Measurements from ENCODE around the gene SLC25A31. TPM values are rescaled to one million over a fixed set of nuclear protein-coding genes. Genes with fewer than 3 reads are reported as not detected.

The SLC25A31 gene
- total RNA-seq, 1 experiment from 2014 or later: not detected

GRCh38 chr4:127734976-127735375 is 4.8 kb downstream of the SLC25A31 start:
- Histone ChIP-seq H3K27me3 (ENCODE audit: insufficient read depth, low read depth) (no peaks in the 10 kb centered on the region), H3K4me1 (replicated peaks; ENCODE audit: insufficient read depth) (no peaks in the 10 kb centered on the region), H3K9me2 (ENCODE audit: insufficient read depth) (no peaks in the 10 kb centered on the region), H2AFZ (no peak overlapping the region), H3F3A (ENCODE audit: insufficient read depth, low read depth) (no peaks in the 10 kb centered on the region), H4K20me1 (ENCODE audit: insufficient read depth) (no peaks in the 10 kb centered on the region), H3K4me2 (no peak overlapping the region), H3K9me3 (ENCODE audit: insufficient read depth, low read depth) (no peaks in the 10 kb centered on the region), H3K4me3 (no peak overlapping the region), H3K27ac (no peak overlapping the region), H3K36me3 (ENCODE audit: low read depth) (no peaks in the 10 kb centered on the region), H3K79me2 (ENCODE audit: low read depth) (no peaks in the 10 kb centered on the region)
- no peak for TF ChIP-seq CTCF (conservative IDR thresholded peaks at IDR 0.05)
- TF ChIP-seq EZH2 (IDR thresholded peaks at IDR 0.05; ENCODE audit: low read depth): no peak
- intact Hi-C loops (cut with micrococcal nuclease; ENCODE audit: unreplicated experiment): loop anchor here (5.0 kb wide), 2 partner anchors 113 to 487 kb away; no protein-coding TSS in a partner anchor
- DNase-seq: no peak
- CTCF ChIA-PET: no interaction called here
- BruUV-seq (replicated peaks): no TSS peak
- POLR2A ChIA-PET (ENCODE audit: unreplicated experiment): no interaction called here

- BruUV-seq (replicated peaks): no TSS peak
- Histone ChIP-seq H3K36me3 (ENCODE audit: low read depth) (no peaks in the 10 kb centered on the region), H3K9me3 (ENCODE audit: insufficient read depth, low read depth) (0 out of 2 replicates have a peak, but pooled peaks cover 7% of the 10 kb centered on the region), H3K27ac (no peak overlapping the region), H3K4me3 (no peak overlapping the region), H4K20me1 (ENCODE audit: insufficient read depth) (no peaks in the 10 kb centered on the region), H3K9me2 (ENCODE audit: insufficient read depth) (no peaks in the 10 kb centered on the region), H3K4me2 (no peak overlapping the region), H3K27me3 (ENCODE audit: insufficient read depth, low read depth) (no peaks in the 10 kb centered on the region), H2AFZ (no peak overlapping the region), H3F3A (ENCODE audit: insufficient read depth, low read depth) (no peaks in the 10 kb centered on the region), H3K4me1 (replicated peaks; ENCODE audit: insufficient read depth) (no peaks in the 10 kb centered on the region), H3K79me2 (ENCODE audit: low read depth) (no peaks in the 10 kb centered on the region)
- TF ChIP-seq EZH2 (IDR thresholded peaks at IDR 0.05; ENCODE audit: low read depth) (no peak), CTCF (conservative IDR thresholded peaks at IDR 0.05) (no peak)
- ChIA-PET POLR2A (ENCODE audit: unreplicated experiment) (no interaction called here), CTCF (no interaction called here)
- intact Hi-C loops (cut with micrococcal nuclease; ENCODE audit: unreplicated experiment): loop anchor here (5.0 kb wide), 1 partner anchor 485 kb away; no protein-coding TSS in a partner anchor
- DNase-seq: no peak
Observed at GRCh38 chr4:127737295-127737694, 7.1 kb downstream of the SLC25A31 start.

GRCh38 chr4:127741247-127741646 is 11.0 kb downstream of the SLC25A31 start:
- no peak overlapping the region for H3K4me3 ChIP-seq
- intact Hi-C loops (cut with micrococcal nuclease; ENCODE audit: unreplicated experiment): no loop called here
- no TSS peak for BruUV-seq (replicated peaks)

More at GRCh38 chr4:127741247-127741646, 11.0 kb downstream of the SLC25A31 start:
- Histone ChIP-seq H3K27me3 (ENCODE audit: insufficient read depth, low read depth) (no peaks in the 10 kb centered on the region), H3K27ac (no peak overlapping the region), H3K9me2 (ENCODE audit: insufficient read depth) (no peaks in the 10 kb centered on the region; the same call in 1 of the 2 replicates), H3K36me3 (ENCODE audit: low read depth) (no peaks in the 10 kb centered on the region), H3F3A (ENCODE audit: insufficient read depth, low read depth) (no peaks in the 10 kb centered on the region), H3K9me3 (ENCODE audit: insufficient read depth, low read depth) (0 out of 2 replicates have a peak, but pooled peaks cover 7% of the 10 kb centered on the region), H3K4me2 (no peak overlapping the region), H4K20me1 (ENCODE audit: insufficient read depth) (no peaks in the 10 kb centered on the region), H3K79me2 (ENCODE audit: low read depth) (no peaks in the 10 kb centered on the region), H2AFZ (no peak overlapping the region), H3K4me1 (replicated peaks; ENCODE audit: insufficient read depth) (no peaks in the 10 kb centered on the region)
- ChIA-PET CTCF (no interaction called here), POLR2A (ENCODE audit: unreplicated experiment) (no interaction called here)
- DNase-seq: no peak
- TF ChIP-seq EZH2 (IDR thresholded peaks at IDR 0.05; ENCODE audit: low read depth) (no peak), CTCF (conservative IDR thresholded peaks at IDR 0.05) (no peak)
